NCI-H187 treated with DMSO at 0.1 percent for 48 hours (cell line): Measurements from ENCODE around the gene SAMD4B.

Source experiments
- DNase-seq: peaks from one replicate; lab custom pipeline; 2025; lab: John Stamatoyannopoulos, UW

The SAMD4B gene

GRCh38 chr19:39425744-39426143 lies 83.5 kb downstream of the SAMD4B start:
- no peak for DNase-seq

GRCh38 chr19:39426170-39426569 lies 83.9 kb downstream of the SAMD4B start:
- DNase-seq: no peak

GRCh38 chr19:39427707-39428106 lies 85.5 kb downstream of the SAMD4B start:
- no peak for DNase-seq

- no peak for DNase-seq
Measured at GRCh38 chr19:39428283-39429112, 86.3 kb downstream of the SAMD4B start.

GRCh38 chr19:39430675-39431593 lies 88.7 kb downstream of the SAMD4B start:
- DNase-seq: no peak

- no peak for DNase-seq
Measured at GRCh38 chr19:39432677-39433025, 90.4 kb downstream of the SAMD4B start.

GRCh38 chr19:39433480-39434079 lies 91.4 kb downstream of the SAMD4B start:
- no peak for DNase-seq

GRCh38 chr19:39434123-39435076 lies 92.2 kb downstream of the SAMD4B start:
- DNase-seq: no peak
